ENCODE results near the gene CDHR4.
"Not testable (repeated sequence)": the region's sequence is repeated elsewhere in the genome, so short reads cannot be mapped to it uniquely, and the experiment has no call there.

CDHR4 gene

GRCh38 chr3:49799761-49800160 is at the start of gene CDHR4:
Gene CDHR4, minus strand, starts transcription at chr3:49799873. Its CDS starts 61 bp downstream, at chr3:49799812.
- no peak for DNase-seq (ENCODE audit: low read depth in 1 of 2, low spot score in 1 of 2)
- in situ Hi-C loops (cut with HindIII; ENCODE audit: low pct_unique_long_range_greater_than_20kb, low sequenced_read_pairs) = no loop called here
- no peak for TF ChIP-seq JUND (IDR thresholded peaks at IDR 0.05; ENCODE audit: low read depth)

DNA sequence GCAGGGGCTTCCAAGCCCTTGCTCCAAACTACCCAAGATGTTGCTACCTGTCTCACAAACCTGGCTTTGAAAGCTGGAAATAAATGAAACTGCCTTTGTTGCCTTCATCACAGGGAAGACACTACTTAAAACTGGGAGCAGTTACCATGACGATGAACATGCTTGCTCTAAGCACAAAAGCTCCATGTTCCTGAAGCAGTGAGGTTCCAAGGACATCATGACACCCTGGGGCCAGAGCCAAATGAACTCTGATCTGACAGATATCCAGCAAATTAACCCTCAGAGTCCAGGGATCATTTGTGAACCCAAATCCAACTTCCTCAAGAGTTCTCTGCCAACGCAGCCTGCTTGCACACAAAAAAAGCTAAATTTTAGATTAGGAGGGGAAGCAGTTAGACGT is 46.0 kb upstream of the CDHR4 start:
- TF ChIP-seq JUND (IDR thresholded peaks at IDR 0.05; ENCODE audit: low read depth) = no peak
- in situ Hi-C loops (cut with HindIII; ENCODE audit: low pct_unique_long_range_greater_than_20kb, low sequenced_read_pairs) = no loop called here
- DNase-seq (ENCODE audit: low read depth in 1 of 2, low spot score in 1 of 2) = no peak

GRCh38 chr3:49844464-49845183 is 45.0 kb upstream of the CDHR4 start:
- DNase-seq (ENCODE audit: low read depth in 1 of 2, low spot score in 1 of 2) = no peak
- TF ChIP-seq JUND (IDR thresholded peaks at IDR 0.05; ENCODE audit: low read depth) = no peak
- in situ Hi-C loops (cut with HindIII; ENCODE audit: low pct_unique_long_range_greater_than_20kb, low sequenced_read_pairs) = no loop called here

- TF ChIP-seq JUND (IDR thresholded peaks at IDR 0.05; ENCODE audit: low read depth) = no peak
- in situ Hi-C loops (cut with HindIII; ENCODE audit: low pct_unique_long_range_greater_than_20kb, low sequenced_read_pairs) = no loop called here
- no peak for DNase-seq (ENCODE audit: low read depth in 1 of 2, low spot score in 1 of 2)
Observed at GRCh38 chr3:49842843-49843517, 43.3 kb upstream of the CDHR4 start.

DNA sequence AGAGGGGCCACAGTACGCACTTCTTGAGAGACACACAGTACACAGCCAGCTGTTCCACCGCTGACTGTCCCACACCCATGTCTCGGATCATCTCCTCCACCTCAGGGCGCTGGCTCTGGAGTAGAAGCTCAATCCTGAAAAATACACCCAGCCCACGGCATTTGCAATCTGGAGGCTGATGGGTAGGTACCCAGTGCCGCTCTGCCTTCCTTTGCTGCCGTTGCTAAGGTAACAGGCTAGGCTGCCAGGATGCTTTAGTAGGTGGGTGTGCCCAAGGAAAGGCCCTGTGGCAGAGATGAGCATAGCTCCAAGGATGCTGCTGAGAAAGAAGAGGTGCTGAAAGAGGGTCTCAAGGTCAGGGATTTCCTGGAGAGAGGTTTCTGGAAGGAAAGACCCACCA is 42.1 kb upstream of the CDHR4 start:
- TF ChIP-seq JUND (IDR thresholded peaks at IDR 0.05; ENCODE audit: low read depth) = no peak
- in situ Hi-C loops (cut with HindIII; ENCODE audit: low pct_unique_long_range_greater_than_20kb, low sequenced_read_pairs) = no loop called here

GRCh38 chr3:49841126-49841696 is 41.5 kb upstream of the CDHR4 start:
- TF ChIP-seq JUND (IDR thresholded peaks at IDR 0.05; ENCODE audit: low read depth) = no peak
- in situ Hi-C loops (cut with HindIII; ENCODE audit: low pct_unique_long_range_greater_than_20kb, low sequenced_read_pairs) = no loop called here
- DNase-seq (ENCODE audit: low read depth in 1 of 2, low spot score in 1 of 2) = peak in 1 of 2 experiments; percentile 18

More for the DNA sequence above, 42.1 kb upstream of the CDHR4 start:
- no peak for DNase-seq (ENCODE audit: low read depth in 1 of 2, low spot score in 1 of 2)

- no peak for DNase-seq (ENCODE audit: low read depth in 1 of 2, low spot score in 1 of 2)
- no peak for TF ChIP-seq JUND (IDR thresholded peaks at IDR 0.05; ENCODE audit: low read depth)
- in situ Hi-C loops (cut with HindIII; ENCODE audit: low pct_unique_long_range_greater_than_20kb, low sequenced_read_pairs) = no loop called here
Observed at GRCh38 chr3:49840388-49840787, 40.7 kb upstream of the CDHR4 start.

DNA sequence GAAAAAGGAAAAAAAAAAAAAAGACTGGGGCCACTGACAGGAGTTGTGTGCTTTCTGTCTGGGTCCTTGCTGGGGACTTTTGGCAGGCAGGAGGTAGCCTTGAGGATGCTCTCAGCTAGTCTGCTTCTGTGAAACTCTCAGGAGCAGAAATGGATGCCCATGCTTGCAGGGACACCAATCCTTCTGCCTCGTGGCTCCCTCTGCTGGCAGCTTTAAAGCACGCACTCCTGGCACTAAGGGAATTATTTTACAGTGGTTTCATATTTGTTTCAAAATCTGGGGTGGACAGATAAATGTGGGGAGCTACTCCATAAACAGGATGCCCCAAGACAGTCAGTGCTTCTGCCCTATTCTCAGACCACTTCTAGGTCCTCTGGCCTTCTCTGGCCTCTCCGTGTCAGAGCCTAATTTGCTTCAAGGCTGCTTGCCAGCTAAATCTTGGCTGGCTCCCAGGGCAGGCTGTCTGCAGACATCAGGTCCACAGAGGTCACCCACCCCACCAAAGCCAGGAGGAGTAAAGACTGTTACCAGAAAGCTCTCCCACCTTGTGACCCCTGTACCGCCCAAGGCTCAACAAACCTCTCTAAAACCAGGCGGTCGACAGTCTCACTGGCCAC is 39.6 kb upstream of the CDHR4 start:
- in situ Hi-C loops (cut with HindIII; ENCODE audit: low pct_unique_long_range_greater_than_20kb, low sequenced_read_pairs) = no loop called here
- no peak for TF ChIP-seq JUND (IDR thresholded peaks at IDR 0.05; ENCODE audit: low read depth)
- peak; percentile 16 to 71 for DNase-seq (ENCODE audit: low read depth in 1 of 2, low spot score in 1 of 2)

GRCh38 chr3:49831341-49831740 is 31.7 kb upstream of the CDHR4 start:
- in situ Hi-C loops (cut with HindIII; ENCODE audit: low pct_unique_long_range_greater_than_20kb, low sequenced_read_pairs) = no loop called here

GRCh38 chr3:49826016-49826415 is 26.3 kb upstream of the CDHR4 start:
- DNase-seq (ENCODE audit: low read depth in 1 of 2, low spot score in 1 of 2) = no peak
- TF ChIP-seq JUND (IDR thresholded peaks at IDR 0.05; ENCODE audit: low read depth) = no peak
- in situ Hi-C loops (cut with HindIII; ENCODE audit: low pct_unique_long_range_greater_than_20kb, low sequenced_read_pairs) = no loop called here

More at GRCh38 chr3:49831341-49831740, 31.7 kb upstream of the CDHR4 start:
- no peak for TF ChIP-seq JUND (IDR thresholded peaks at IDR 0.05; ENCODE audit: low read depth)
- DNase-seq (ENCODE audit: low read depth in 1 of 2, low spot score in 1 of 2) = no peak

- DNase-seq (ENCODE audit: low read depth in 1 of 2, low spot score in 1 of 2); in situ Hi-C loops (cut with HindIII; ENCODE audit: low pct_unique_long_range_greater_than_20kb, low sequenced_read_pairs): not testable (repeated sequence)
Observed at GRCh38 chr3:49823131-49823530, 23.5 kb upstream of the CDHR4 start.

DNA sequence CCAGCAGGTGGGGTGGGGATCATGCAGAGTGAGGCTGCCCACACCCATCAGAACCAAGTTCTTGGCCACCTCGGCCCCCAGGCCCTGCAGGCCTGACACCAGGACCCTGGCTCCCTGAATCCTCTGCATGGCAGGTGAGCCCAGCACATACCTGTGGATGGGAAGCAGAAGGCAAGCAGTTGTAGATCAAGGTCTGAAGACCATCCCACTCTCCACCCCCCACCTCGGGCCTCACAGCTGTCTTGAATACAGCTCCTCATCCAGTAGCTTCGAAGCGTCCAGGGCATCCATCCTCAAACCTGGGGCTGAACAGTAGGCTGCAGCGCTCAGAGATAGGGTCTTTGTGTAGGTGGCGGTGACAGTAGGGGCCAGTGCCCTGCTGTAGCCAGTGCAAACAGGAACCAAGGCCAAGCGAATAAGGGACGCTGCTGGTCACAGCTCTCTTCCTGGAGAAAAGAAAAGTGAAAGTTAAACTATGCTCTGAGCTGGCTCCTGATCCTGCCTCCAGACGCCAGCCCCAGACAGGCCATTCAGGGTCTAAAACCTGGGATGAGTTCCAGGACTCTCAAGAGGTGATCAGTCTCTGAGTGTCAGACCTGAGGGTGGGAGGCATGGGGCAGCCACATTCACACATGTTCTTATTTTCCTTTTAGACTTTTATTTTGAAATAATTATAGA is 14.0 kb upstream of the CDHR4 start, which contains the start of gene UBA7:
UBA7 (minus strand) TSS at position 457 of the 678 bp plus-strand sequence; CDS start at position 291, 166 bp downstream.
- peak; percentile 30 to 51 for DNase-seq (ENCODE audit: low read depth in 1 of 2, low spot score in 1 of 2)
- in situ Hi-C loops (cut with HindIII; ENCODE audit: low pct_unique_long_range_greater_than_20kb, low sequenced_read_pairs) = no loop called here
- no peak for TF ChIP-seq JUND (IDR thresholded peaks at IDR 0.05; ENCODE audit: low read depth)
